Stimulated activated CD4-positive, alpha-beta T cell treated with anti-CD3 and anti-CD28 coated beads, Interleukin-1b, Interleukin-23, amount 100 ng/mL, for 24 hours (primary cell): ENCODE results near the gene YEATS2.
A peak's percentile ranks its signal among the peaks of the same experiment; 100 is the strongest.
"Not testable (repeated sequence)": the region's sequence is repeated elsewhere in the genome, so short reads cannot be mapped to it uniquely, and the experiment has no call there.

Source experiments
- DNase-seq, 4 experiments: peaks; one replicate each; pipeline ENCODE4 v3.0.0-alpha.2; 2020; ENCODE audit warnings: low read depth in 4 of 4, low spot score in 1 of 4

Gene YEATS2

GRCh38 chr3:183711516-183711915 lies 13.9 kb downstream of the YEATS2 start:
- DNase-seq: no peak

- no peak for DNase-seq
Measured at GRCh38 chr3:183714622-183715021, 17.0 kb downstream of the YEATS2 start.

- DNase-seq: no peak
Measured at GRCh38 chr3:183718012-183718411, 20.4 kb downstream of the YEATS2 start.

- DNase-seq: no peak
Measured at GRCh38 chr3:183725387-183725786, 27.8 kb downstream of the YEATS2 start.

- DNase-seq: no peak
Measured at GRCh38 chr3:183728204-183728603, 30.6 kb downstream of the YEATS2 start.

- no peak for DNase-seq
Measured at GRCh38 chr3:183730361-183730760, 32.8 kb downstream of the YEATS2 start.

- DNase-seq: no peak
Measured at GRCh38 chr3:183731611-183732010, 34.0 kb downstream of the YEATS2 start.

- DNase-seq: no peak
Measured at GRCh38 chr3:183733553-183733952, 36.0 kb downstream of the YEATS2 start.

- DNase-seq: no peak
Measured at GRCh38 chr3:183734750-183735494, 37.3 kb downstream of the YEATS2 start.

GRCh38 chr3:183737116-183737515 lies 39.5 kb downstream of the YEATS2 start:
- DNase-seq: no peak

- not testable (repeated sequence) for DNase-seq
Measured at GRCh38 chr3:183740154-183740553, 42.6 kb downstream of the YEATS2 start.

GRCh38 chr3:183743231-183743630 lies 45.6 kb downstream of the YEATS2 start:
- DNase-seq: no peak

GRCh38 chr3:183745300-183746098 lies 47.9 kb downstream of the YEATS2 start:
- no peak for DNase-seq

- no peak for DNase-seq
Measured at GRCh38 chr3:183754052-183754451, 56.5 kb downstream of the YEATS2 start.

GRCh38 chr3:183762304-183762703 lies 64.7 kb downstream of the YEATS2 start:
- no peak for DNase-seq

- DNase-seq: no peak
Measured at GRCh38 chr3:183764847-183765731, 67.5 kb downstream of the YEATS2 start.

GRCh38 chr3:183766107-183766506 lies 68.5 kb downstream of the YEATS2 start:
- no peak for DNase-seq

GRCh38 chr3:183766745-183767606 lies 69.4 kb downstream of the YEATS2 start:
- peak; percentile 36 to 48 (median 42) for DNase-seq

GRCh38 chr3:183768114-183768513 lies 70.5 kb downstream of the YEATS2 start:
- no peak for DNase-seq

GRCh38 chr3:183769453-183769852 lies 71.9 kb downstream of the YEATS2 start:
- DNase-seq: no peak
